NOMO-1 treated with DMSO at 0.1 percent for 48 hours (cell line): ENCODE data around the gene EPG5.
"Not testable (repeated sequence)": the region's sequence is repeated elsewhere in the genome, so short reads cannot be mapped to it uniquely, and the experiment has no call there.

ENCODE experiments used
- DNase-seq: peaks from one replicate; lab custom pipeline; 2025; ENCODE audit not compliant: unreplicated experiment; lab: John Stamatoyannopoulos, UW

Gene EPG5

GRCh38 chr18:45820106-45820745 is 146.9 kb downstream of the EPG5 start:
- peak; percentile 49 for DNase-seq

- peak; percentile 32 for DNase-seq
These were observed 148.4 kb downstream of the EPG5 start for GRCh38 chr18:45818765-45819164.

DNA sequence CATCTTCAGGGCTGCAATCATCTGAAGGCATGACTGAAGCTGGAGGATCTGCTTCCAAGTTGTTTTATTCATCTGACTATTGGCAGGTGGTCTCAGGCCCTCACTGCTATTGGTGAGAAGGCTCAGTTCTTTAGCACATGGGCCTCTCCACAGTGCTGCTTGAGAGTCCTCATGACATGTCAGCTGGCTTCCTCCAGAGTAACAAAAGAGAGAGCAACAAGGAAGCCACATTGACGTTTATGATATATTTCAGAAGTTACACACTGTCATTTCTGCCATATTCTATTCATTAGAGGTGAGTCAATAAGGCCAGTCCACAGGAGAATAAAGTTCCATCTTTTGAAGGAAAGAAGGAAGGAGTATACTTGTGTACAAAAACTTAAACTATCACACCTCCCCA is 149.6 kb downstream of the EPG5 start:
- DNase-seq: no peak

DNA sequence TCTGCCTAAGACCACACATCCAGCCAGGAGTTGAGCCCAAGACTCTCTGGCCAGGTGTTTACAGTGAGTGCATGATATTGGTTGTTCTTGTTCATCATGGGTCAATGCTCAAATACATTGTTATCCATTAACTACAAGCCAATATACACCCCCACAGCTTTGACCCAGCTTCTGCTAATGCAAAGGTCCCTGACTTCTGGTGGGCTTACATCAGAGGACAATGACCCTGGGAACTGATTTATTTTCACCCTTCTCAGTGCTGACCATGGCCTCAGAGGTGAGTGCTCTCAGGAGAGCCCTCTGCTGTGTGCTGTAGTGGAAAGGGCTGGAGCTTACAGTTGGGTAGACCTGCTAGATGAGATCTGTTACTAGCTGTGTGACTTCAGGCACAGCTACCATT is 152.4 kb downstream of the EPG5 start:
- DNase-seq: not testable (repeated sequence)

DNA sequence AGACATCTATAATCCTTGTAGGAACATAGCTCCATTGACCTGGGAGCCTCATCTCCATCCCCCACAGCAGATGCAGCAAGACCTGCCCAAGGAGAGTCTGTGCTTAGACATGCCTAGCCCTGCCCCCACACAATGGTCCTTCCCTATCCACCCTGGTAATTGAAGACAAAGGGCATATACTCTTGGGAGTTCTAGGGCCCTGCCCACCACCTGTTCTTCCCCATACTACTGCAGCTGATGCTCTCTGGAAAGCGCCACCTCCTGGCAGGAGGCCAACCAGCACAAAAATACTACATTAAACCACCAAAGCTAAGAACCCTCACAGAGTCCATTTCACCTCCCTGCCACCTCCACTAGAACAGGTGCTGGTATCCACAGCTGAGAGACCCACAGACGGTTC is 160.0 kb downstream of the EPG5 start:
- DNase-seq: not testable (repeated sequence)

DNA sequence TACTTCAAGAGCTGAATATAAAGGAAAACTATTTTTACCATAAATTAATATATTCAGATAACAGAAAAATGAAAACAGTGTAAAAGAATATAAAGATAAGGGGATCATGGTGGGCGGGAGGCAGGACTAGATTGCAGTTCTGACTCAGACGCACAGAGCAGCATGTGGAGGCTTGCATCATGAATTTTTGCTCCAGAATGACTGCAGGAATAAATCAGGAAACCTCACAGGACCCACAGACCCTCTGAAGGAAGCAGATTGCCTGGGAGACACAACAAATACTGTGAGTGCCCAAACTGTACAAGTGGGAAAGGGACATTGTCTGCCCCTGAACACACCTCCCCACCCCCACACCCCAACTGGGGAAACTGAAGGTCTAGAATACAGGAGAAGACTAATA is 160.9 kb downstream of the EPG5 start:
- no peak for DNase-seq

DNA sequence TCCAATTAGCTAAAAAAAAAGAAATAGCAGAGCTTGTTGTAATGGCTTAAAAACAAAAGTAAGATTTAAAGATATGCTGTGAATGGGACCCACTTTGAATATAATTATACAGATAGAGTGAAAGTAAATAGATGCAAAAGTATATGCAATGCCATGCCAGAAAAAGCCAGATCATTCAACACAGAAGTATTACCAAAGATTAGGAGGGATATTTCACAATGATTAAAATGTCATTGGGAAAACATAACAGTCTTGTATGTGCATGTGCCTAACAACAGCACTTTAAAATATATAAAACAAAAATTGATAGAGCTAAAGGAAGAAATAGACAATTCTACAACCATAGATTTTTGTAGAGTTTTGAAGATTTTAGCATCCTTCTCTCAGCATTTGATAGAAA is 161.6 kb downstream of the EPG5 start:
- DNase-seq: no peak

DNA sequence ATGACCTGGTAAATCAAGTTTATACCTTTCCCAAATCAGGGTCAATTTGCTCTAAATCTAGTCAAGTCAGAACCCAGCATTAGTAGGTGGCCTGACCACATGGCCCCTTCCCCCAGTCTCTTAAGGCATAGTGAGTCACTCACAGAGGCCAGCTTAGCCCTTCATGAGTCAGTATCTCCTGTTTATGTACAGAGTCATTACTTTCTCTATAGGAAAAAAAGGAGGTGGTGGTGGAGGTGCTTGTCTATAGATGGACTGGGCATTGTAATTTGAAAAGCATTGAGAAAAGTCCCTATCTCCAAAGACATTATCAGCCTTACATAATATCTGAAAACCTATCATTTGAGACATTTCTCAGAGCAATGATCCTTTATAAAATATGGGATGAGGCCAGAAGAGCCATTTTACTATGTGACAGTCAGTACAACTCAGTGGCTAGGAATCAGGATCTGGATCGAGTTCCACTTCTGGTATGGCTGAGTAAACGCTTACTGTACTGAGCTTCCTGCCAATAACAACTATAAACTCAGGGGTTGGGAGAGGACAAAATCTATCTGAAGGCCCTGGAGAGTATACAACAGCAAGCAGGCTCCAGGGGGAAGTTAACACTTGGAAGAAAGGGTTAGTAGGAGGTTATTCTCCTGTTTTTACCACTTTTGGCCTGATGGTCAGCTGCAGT is 164.2 kb downstream of the EPG5 start:
- DNase-seq: no peak

DNA sequence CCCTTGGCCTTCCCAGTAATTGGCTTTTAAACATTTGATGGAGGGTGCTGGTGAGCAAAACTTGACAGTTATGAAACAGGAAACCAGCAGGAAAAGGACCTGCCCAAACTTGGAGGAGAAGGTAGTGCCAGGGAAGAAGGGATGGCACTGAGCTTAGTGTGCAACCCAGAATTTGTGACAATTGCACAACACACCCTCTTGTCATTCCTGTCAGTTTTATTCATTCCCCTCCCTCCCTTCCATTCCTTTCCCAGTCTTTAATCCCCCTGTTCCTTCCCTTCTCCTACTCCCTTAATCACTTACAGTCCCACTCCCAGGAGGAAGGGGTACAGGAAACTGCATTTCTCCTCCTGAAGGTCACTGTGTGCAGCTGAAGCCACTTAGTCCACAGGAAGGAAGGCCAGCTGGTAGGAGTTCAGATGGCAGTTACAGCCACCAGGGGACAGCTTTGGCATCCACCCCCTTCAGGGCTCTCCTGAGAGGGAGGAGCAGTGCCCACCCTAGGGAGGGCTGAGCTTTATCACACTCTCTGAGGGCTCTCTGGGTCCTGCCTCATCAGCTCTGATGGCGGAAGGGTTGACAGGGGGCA is 165.6 kb downstream of the EPG5 start:
- no peak for DNase-seq
